ENCODE results near the gene KRTAP1-1. TPM values are rescaled to one million over a fixed set of nuclear protein-coding genes. Genes with fewer than 3 reads are reported as not detected.
"Not testable (repeated sequence)": the region's sequence is repeated elsewhere in the genome, so short reads cannot be mapped to it uniquely, and the experiment has no call there.

KRTAP1-1 gene
- total RNA-seq, 2 donors from 2014 or later, result not detected

GRCh38 chr17:41018541-41018940 lies 22.7 kb downstream of the KRTAP1-1 start:
- intact Hi-C loops (cut with DNase I), result no loop called here
- no peak for DNase-seq (ENCODE audit: low spot score)

DNA sequence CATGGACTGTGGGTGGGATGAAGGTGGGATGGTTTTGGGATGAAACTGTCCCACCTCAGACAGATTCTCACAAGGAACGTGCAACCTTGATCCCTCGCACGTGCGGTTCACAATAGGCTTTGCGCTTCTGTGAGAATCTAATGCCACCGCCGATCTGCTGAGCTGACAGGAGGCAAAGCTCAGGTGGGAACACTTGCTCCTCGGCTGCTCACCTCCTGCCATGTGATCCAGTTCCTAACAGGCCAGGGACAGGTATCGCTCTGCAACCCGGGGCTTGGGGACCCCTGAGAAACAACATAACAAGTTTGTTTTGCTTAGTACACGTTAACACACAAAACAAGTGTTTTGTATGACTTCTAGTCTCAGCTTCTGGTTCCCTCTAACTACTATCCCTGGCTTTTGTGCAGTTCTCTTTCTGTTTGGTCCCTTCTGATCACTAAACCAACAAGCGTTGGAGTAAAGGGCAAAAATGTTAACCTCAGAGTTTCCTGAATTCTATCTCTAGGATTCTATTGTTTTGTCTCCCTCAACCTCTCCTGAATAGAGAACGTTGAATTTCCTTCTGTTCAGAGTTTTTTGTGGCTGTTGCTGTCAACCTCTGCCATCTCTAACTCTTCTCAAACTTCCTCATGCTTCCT lies 24.6 kb downstream of the KRTAP1-1 start:
- intact Hi-C loops (cut with DNase I), result no loop called here
- DNase-seq (ENCODE audit: low spot score), result no peak

DNA sequence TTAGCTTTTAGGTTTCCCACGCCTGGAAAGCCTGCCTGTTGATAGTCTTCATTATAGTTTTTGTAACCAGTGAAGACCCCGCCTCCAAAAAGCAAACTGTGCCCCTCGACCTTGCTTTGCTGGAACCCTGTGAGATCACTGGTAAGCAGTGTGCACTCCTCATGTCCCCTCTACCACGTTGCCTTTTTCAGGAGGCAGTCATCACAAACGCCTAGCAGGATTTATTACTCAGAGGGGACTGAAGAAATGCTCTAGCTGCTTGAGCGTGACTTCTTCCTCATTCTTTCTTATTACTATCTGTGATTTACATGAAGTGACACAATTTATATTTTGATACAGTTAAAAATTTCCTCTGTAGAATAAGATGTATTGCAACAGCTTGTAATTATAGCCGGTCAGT lies 25.8 kb downstream of the KRTAP1-1 start:
- DNase-seq (ENCODE audit: low spot score), result no peak
- intact Hi-C loops (cut with DNase I), result no loop called here

DNA sequence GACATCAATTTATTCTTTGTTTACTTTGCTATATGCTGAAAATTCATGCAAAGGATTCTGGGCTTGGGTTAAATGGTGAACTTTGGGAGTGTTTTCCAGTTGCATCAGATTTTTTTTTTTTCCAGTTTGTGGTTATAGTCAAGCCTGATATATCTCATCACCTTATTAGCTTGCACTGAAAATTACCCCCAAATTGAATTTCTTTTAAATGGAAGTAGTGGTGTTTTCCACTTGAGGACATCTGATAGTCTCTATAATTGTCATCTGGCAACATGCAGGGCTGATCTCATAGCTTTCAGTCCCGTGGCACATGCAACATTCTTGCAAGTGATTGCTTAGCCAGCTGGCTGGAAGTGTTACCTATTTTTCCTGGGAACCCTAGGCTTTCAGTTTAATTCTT lies 27.6 kb downstream of the KRTAP1-1 start:
- intact Hi-C loops (cut with DNase I), result no loop called here
- no peak for DNase-seq (ENCODE audit: low spot score)

DNA sequence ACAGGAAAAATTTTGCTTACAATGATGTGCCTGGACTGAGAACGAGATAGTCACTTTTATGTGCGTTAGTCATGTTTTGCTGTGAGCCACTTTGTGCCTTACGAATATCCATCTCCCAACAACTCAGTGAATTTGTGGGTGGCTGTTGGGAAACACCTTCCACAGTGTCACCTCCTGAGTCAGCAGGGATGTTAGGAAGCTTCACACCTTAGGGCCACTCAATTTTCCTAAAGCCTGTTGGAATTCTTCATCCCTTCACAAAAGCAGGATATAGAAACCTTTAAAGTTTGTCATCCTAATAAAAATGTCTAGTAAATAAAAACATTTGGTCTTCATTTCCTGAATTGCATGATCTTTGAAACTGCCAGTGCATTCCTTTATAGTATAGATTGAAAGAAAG lies 28.1 kb downstream of the KRTAP1-1 start:
- no peak for DNase-seq (ENCODE audit: low spot score)
- intact Hi-C loops (cut with DNase I), result no loop called here

- no peak for DNase-seq (ENCODE audit: low spot score)
- intact Hi-C loops (cut with DNase I), result no loop called here
These were observed 28.7 kb downstream of the KRTAP1-1 start for GRCh38 chr17:41012326-41013120.

DNA sequence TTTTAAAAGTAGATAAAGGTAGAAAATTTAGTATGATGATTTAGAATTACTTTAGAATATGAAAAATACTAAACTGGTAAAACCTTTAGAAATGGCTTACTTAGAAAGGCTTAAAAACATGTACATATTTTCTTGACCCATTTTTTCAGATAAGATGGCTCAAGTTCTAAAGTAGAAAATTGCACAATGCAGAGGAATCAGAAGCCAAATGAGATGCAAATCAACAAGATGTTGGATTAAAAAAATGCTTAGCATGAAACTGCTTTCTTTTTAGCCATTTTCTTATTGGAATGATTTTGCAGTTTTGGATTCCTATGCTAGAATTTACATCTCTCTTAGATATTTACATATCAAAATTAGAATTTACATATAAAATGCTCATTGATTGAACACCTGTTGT lies 30.8 kb downstream of the KRTAP1-1 start:
- intact Hi-C loops (cut with DNase I), result no loop called here
- no peak for DNase-seq (ENCODE audit: low spot score)

DNA sequence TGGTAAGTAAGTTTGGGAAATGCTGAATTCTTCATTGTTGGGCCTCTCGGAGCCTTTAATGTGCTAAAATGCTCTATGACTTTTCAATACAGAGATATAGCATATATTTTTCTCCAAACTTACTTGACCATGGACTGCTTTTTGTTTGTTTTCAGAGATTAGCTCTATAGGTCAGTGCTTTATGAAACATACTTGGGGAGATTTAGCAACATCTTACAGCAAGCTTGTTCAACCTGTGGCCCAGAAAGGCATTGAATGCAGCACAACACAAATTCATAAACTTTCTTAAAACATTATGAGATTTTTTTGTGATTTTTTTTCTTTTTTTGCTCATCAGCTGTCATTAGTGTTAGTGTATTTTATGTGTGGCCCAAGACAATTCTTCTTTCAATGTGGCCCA lies 31.3 kb downstream of the KRTAP1-1 start:
- intact Hi-C loops (cut with DNase I), result no loop called here

DNA sequence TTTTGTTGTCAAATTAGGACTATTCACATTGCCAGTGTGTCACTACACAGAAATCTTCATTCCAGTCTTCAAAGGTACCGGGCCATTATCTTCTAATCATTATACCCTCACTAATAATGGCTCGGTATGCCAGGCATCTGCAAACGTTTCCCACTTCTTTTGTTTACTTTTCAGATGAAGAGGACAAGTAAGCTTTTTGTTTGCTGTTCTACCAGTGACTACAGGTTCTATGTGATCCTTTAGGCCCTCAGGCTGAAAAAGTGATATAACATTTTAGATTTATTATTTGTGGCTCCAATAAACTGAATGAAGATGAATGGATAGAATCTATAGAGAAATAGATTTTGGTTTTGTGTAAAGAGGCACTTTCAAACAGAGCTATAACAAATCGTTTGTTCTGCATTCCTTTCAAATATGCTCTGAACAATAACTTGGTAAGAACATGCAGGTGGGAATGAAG lies 31.9 kb downstream of the KRTAP1-1 start:
- DNase-seq (ENCODE audit: low spot score), result no peak
- intact Hi-C loops (cut with DNase I), result no loop called here

More for the DNA sequence above, 31.3 kb downstream of the KRTAP1-1 start:
- DNase-seq (ENCODE audit: low spot score), result no peak

DNA sequence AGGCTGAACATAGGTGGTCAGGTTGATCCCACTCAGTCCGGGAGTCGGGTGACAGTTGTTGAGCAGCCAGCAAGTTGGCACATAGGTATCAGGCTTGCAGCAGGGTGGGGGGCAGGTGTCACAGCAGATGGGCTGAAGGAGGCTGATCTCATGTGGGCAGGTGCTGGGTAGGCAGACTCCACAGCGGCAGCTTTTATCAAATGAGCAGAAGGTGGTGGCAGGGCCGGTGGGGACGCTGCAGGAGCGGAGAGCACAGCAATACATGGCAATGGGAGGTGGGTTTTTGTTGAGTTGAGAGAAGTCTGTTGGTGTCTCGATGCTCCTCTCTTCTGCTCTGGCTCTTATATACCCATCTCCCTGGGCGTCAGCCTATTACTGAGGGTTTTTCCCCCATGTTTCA lies 32.4 kb downstream of the KRTAP1-1 start, which contains the start of gene KRTAP3-1:
KRTAP3-1 (minus strand) TSS at position 318 of the 400 bp plus-strand sequence; CDS start at position 264, 54 bp downstream.
- intact Hi-C loops (cut with DNase I), result no loop called here
- no peak for DNase-seq (ENCODE audit: low spot score)

- no peak for DNase-seq (ENCODE audit: low spot score)
- intact Hi-C loops (cut with DNase I), result no loop called here
These were observed 36.9 kb downstream of the KRTAP1-1 start for GRCh38 chr17:41004397-41004796.

DNA sequence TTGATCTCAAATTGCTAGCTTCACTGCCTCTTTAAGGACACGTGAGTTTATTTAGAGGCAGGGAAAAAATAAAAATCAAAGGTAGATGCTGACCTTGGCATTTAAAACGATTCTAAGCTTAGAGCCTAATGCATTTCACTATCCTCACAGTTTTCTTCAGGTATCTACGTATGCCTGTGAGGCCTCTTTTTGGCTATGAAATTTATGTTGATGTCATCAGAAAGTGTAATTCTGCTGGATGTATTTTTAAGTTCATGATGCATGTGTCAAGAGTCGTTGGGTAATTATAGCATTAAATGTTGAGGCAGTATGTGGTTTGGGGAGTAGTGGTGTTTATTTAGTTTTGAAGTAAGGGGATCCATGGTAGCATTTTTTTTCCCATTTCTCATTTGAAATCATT lies 37.3 kb downstream of the KRTAP1-1 start:
- intact Hi-C loops (cut with DNase I), result no loop called here
- no peak for DNase-seq (ENCODE audit: low spot score)

GRCh38 chr17:41002814-41003213 lies 38.4 kb downstream of the KRTAP1-1 start:
- DNase-seq (ENCODE audit: low spot score), result no peak
- intact Hi-C loops (cut with DNase I), result no loop called here

DNA sequence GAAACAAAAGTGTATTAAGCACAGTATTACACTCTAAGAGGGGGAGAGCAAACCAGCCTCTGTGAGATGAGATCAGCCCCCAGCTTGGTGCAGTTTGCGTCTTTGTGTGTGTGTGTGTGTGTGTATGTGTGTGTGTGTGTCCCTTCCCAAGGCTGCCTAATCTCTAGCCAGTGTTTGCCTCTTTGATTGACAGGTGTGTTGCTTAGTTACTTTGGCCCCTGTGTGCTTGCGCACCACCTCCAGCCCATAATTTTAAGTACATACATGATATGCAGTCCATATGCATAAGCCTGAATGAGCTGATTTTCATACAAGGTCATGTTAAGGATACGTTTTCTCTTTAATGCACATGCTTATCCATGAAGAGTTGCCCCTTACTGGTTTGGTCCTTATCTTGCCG lies 39.5 kb downstream of the KRTAP1-1 start:
- no peak for DNase-seq (ENCODE audit: low spot score)
- intact Hi-C loops (cut with DNase I), result no loop called here

GRCh38 chr17:40999563-40999962 lies 41.7 kb downstream of the KRTAP1-1 start, which contains the start of gene KRTAP3-2:
KRTAP3-2 (minus strand) TSS chr17:40999906; CDS start chr17:40999853, 53 bp downstream.
- intact Hi-C loops (cut with DNase I); DNase-seq (ENCODE audit: low spot score): not testable (repeated sequence)

GRCh38 chr17:40997361-40997760 lies 43.9 kb downstream of the KRTAP1-1 start:
- DNase-seq (ENCODE audit: low spot score), result no peak
- intact Hi-C loops (cut with DNase I), result no loop called here

DNA sequence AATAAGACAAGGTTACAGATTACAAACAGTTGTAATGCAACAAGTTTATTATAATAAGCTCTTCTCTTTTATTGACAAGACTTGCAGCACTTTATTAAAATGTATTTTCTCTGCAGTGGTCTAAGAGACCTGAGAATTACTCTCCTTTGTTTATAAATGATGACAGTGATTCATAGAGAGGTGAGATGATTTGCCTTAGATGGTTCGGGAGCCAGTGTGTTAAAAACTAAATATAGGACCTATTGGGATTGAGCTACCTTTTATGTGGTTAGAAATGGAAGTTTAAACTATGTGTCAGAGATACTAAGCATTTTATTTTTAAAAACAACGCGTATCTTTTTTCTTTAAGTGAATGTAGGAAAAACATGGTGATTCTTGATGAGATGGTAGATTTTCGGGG lies 44.4 kb downstream of the KRTAP1-1 start:
- no peak for DNase-seq (ENCODE audit: low spot score)
- intact Hi-C loops (cut with DNase I), result no loop called here

GRCh38 chr17:40995116-40995515 lies 46.1 kb downstream of the KRTAP1-1 start:
- intact Hi-C loops (cut with DNase I), result no loop called here
- no peak for DNase-seq (ENCODE audit: low spot score)

DNA sequence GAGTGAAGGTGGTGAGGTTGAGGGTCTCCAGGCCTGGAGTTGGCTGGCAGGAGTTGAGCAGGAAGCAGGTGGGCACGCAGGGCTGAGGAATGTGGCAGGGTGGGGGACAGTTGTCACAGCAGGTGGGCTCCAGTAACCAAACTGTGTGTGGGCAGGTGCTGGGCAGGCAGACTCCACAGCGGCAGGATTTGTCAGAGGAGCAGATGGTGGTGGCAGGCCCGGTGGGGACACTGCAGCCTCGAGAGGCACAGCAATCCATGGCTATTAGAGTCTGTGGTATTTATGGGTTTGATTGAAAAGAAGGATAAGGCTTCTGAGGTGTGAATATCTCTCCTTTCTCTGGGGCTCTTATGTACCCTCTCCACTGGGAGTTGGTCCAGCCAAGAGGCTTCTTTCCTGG lies 47.4 kb downstream of the KRTAP1-1 start, which contains the start of gene KRTAP3-3:
KRTAP3-3 (minus strand) TSS at position 326 of the 400 bp plus-strand sequence; CDS start at position 259, 67 bp downstream.
- no peak for DNase-seq (ENCODE audit: low spot score)

DNA sequence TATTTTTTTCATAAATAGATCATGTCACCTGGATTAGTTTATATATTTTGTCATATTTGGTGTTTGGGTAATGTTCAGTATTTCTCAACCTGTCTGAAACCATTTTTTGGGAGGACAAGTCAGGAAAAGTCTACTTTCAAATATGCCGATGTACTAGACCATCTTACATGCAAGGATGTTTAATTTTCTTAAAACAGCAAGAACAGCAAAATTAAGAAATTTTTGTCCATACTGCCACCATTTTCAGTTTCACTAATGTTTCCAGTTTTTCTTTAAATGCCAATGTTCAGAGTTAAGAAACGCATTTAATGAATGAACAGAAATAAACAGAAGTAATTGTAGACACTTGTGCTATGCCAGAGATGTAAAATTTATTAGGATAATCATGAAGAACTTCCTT lies 48.2 kb downstream of the KRTAP1-1 start:
- intact Hi-C loops (cut with DNase I), result no loop called here
- no peak for DNase-seq (ENCODE audit: low spot score)

More for the DNA sequence above, 47.4 kb downstream of the KRTAP1-1 start, which contains the start of gene KRTAP3-3:
- intact Hi-C loops (cut with DNase I), result no loop called here
